HL-60/S4 (cell line): ENCODE results near the gene PPM1H.

Experiments
- in situ Hi-C: fragments of 300-500 bp; cut with MboI; formaldehyde crosslinking; loops from 2 replicates; pipeline ENCODE4 v1.14.3; 2022; ENCODE audit warnings: low sequenced_read_pairs

Gene PPM1H

DNA sequence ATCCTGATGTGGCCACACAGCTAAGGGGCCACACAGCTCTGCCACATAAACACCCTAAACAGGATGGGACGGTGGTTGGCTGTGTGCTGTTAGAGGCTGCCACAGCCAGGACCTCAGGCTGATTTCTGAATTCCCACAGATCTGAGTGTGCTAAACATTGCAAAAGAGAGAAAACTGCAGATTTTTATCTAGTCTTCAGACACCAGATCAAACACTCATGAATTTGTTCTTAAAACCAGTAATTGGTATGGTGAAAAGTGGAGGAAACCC, 277.7 kb downstream of the PPM1H start:
- in situ Hi-C loops: no loop called here

DNA sequence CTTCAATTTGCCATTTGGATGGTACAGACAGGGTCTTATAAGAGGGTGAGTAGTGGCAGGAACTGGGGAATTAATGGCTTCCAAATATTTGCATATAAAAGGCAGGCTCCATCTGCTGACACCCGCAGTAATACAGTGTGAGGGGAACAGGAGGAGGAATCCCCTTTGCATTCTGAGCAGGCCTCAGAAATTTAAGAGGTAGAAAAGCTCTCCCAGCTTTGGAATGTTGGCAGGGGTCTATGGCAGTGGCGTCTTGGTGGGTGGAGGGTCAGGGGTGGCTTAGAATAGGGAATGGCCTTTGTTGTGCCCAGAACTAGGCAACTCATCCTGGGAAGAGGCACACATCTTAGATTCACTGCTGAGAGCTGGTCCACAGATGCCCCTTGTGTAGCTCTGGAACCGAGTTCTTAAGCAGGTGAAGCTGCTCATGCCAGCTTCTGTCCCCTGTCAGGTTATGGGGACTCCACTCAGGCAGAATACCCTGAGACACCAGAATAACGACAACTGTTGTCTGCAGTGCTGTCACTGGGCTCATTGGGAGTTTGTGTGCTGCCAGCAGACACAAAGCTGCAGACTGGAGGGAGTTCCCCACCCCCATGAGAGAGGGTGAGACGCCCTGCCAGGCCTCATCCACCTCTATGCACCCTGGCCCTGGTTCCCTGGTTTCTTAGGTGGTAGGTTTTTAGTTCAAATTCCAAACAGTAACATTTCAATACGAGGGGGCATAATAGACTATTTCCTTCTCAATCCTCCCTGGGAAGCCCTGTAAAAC, 278.2 kb downstream of the PPM1H start:
- in situ Hi-C loops: no loop called here

DNA sequence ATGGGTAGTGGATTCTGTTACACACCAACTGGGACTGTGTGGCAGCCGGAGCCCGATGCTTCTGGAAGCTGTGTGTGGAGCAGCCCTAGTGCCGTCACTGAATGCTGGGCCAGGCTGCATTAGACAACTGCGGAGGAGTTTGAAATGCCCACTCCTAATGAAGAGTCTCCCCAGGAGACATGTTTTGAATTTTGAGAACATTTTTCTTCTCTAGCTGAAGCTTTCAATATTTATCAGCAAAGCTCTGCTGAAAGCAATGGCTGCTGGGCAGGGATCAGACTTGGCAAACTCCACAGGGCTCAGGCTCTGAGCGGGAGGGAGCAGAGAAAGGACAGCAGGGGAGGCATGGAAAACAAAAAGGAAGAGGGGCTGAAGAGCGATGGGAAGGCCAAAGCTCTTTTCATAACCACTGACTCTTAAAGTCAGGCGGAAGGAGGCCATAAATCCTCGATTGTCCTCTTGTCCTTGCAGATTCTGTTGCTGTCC, 279.2 kb downstream of the PPM1H start:
- in situ Hi-C loops: no loop called here

DNA sequence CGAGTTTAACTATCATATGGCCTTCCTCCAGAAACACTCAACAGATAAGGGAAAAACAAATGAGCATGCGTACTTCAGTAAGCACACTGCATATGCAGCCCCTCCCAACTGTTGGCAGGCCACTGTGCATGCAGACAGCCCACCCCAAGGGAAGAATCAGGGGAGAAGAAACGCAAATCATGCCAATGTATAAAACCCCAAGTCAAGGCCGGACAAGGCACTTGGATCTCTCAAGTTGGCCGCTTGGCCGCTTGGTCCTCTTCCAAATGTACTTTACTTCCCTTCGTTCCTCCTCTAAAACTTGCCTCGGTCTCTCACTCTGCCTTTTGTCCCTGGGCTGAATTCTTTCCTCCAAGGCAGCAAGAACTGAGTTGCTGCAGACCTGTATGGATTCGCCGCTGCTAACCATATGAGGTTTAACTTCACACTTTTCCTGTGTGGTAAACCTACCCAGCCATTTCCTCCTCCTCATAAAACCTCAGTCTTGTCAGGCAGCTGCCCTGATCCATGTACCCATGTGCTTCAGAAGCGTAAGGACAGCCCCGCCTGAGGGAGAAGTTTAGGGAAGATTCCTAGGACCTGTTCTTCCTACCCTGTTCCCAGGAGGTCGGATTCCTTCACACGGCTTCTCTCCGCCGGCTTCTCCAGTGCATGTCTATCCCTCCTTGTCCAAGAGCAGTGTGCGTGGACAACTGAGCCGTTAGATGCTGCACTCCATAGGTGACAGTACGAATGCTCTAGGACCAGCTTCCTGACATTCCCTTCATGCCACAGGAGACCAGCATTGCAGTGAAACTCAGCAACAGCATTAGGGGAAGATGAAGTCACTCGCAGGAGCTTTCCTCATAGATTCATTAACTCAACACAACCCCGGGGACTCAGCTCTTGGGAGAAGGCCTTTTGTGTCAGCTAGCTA, 280.4 kb downstream of the PPM1H start:
- in situ Hi-C loops: no loop called here

DNA sequence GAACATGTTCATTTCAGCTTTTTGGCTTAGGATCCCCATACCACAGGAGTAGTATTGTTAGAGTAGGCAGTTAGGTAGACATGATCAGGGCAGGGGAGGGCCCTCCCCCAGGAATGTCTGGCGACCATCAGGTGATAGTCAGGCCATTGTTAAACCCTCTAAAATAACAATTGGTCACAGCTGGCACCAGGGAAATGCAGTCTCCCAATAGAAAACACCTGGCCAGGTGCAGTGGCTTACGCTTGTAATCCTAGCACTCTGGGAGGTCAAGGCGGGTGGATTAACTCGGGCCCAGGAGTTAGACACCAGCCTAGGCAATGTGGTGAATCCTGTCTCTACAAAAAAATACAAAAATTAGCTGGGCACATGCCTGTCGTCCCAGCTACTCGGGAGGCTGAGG, 281.2 kb downstream of the PPM1H start:
- in situ Hi-C loops: no loop called here

DNA sequence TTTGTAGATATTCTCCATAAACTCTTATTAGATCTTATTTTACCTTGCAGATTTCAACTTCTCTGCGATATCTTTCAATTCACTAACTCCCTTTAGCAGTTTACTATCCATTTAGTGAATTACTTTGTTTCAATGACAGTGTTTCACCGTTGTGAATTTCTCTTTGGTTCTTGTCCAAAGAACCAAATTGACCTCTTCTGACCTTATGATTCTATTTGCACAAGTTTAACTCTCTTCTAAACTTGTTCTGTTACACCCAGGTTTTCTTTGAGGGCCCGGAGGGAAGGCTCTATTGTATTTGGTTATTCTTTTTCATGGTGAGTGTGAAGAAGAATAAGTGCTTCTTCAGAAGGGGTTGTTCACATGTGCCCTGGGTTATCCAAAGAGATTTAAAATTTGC, 281.6 kb downstream of the PPM1H start:
- in situ Hi-C loops: no loop called here

DNA sequence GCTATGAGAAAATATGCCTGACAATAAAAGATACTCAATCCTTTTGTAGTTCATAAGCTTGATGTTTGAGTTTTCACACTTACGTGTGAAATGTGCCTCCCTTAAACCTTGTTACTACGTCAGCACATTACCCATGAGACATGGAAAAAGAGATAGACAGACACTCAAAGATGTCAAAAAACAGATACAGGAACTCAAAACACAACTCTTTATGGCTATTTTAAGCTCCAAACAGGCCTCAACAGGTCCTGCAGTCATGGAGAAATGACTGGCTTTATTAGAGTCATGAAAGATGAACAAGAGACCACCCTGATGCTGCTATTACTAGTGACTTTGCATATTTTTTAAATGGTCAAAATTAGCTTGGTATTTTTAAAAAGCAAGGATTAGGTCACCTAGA, 283.8 kb downstream of the PPM1H start:
- in situ Hi-C loops: no loop called here

DNA sequence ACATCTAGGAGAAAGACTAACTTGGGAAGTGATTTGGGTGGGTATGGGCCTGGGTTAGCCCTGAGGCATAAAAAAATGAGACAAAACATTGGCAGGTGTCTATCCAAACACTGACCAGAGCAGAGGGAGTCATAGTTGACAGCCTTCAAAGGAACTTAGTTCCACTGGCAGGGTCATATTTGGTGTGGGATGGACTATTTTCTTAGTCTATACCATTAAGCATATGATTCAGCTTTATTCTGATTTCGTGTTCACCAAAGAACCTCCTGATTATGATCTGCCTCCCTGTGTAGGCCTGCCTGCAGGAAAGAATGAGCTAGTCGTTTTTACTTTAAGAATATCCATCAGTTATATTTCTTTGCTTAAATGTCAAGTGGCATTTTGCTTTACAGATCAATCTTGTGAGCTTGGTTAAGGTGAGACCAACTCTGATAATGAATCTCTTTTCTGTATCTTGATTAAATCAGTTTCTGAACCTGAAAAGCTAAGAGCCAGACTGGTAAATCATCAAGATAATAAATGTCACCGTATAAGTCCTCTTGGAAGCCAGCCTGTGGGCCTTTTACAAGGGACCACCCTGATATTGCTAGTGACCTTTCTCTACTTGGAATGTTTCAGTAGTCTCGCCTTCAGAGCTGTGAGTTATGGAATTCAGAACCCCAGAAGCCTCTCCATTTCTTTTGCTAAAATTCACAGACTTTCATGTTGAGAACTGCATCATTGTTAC, 285.4 kb downstream of the PPM1H start:
- in situ Hi-C loops: no loop called here

DNA sequence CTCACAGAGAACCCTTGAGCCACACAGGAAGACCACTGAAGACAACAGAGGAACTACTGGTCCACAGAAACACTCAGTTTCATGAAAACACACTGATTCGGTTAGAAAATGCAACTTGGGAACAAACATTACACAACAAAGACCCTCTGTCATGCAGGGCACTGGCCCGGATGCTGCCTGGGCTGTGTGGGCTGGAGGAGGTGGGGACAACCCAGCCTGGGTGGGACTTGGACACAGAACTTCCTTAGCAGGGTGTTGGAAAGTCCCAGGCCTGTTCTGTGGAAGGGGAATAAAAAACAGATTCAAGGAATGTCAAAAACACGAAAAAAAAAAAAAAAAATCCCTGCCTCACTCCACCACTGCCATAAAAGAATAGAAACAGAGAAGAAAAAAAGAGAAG, 287.4 kb downstream of the PPM1H start:
- in situ Hi-C loops: no loop called here

DNA sequence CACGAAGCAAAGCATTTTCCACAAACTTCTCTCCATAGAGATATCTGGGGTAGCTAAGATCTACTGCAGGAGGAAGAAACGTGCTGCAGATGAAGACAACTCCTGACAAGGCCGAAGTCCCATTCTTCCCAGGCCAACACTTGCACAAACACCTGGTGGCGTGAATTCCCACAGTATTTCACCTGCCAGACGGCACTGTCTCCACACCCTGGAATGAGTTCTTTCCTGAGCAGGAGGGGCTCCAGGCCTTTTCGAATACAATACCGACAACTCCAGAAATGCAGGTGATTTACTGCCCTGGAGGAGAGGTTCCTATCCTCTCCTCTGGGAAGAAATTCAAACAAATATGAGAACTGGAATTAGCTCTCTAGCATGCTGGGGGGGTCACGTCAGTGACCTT, 288.4 kb downstream of the PPM1H start:
- in situ Hi-C loops: no loop called here

DNA sequence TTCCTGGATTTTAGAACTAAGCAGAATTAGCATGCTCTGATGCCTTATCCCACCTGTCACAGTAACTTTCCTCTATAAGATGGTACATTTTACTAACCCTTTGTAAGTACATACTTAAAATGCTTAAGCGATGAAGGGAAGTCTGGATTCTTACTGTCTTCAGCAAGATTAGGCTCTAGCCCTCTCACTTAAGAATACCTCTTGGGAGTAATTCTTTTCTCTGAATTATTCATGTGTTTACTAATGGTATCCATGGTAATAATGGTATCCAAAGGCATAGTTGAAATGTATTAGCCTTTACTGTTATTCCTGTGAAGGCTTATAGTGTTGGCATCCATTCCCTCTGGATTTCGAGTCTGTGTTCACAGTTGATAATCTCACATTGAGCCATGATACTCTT, 291.5 kb downstream of the PPM1H start:
- in situ Hi-C loops: no loop called here

DNA sequence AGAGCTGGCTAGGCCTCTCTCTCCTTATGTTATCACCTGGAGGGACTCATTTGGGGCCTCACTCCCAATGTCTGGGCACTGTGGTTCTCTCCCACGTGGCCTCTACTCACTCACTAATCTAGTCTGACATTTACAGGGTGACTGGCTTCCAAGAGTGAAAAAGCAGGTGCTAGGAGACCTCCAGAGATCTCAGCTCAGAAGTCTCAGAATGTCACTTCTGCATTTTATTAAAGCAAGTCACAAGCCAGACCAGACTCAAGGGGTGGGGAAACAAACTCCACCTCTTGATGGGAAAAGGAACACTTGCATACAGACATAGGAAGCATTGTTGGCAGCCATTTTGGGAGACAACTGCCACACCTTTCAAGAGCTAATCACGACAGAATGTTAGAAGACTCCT, 292.5 kb downstream of the PPM1H start:
- in situ Hi-C loops: no loop called here

DNA sequence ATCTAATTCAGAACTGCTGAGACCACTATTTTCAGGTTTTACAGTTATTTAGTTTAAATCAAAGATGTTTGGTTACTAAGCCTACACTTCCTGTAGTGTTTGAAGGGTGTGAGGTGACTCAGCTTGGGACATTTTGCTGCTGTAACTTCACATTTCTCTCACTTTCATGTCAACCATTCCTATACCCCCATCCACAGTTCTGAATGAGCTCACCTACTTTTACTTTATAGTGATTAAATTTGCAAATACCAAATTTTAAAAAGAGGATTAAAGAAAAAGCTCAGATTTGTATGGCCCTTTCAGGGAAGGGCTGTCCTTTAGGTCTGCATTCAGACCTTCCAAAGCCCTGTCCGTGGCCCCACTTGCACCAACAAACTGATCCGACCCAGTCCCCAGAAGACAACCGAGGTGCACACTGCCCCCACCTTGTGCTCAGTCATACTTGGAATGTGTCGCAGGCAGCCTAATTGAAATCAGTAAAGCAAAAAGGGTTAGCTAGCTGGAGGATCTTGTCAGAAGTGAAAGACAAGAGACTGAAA, 294.0 kb downstream of the PPM1H start:
- in situ Hi-C loops: no loop called here

DNA sequence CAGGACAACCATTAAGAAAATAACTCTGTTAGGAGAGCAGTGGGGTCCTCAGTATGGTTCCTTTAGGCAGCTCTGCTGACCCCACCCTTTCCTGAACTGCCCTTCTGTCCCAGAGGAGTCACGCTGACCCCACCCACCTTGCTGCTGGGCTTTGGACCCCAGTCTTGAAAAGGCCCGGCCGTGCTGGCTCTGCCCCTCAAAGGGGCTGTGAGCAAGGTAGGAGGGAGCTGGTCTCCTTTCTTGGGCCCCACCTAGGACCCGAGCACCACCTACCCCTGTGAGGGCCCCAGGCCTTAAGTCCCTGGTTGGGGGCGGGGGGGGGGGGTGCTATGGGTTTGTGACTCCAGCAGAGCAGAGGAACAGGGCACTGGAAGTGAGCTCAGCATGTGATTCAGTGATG, 297.3 kb downstream of the PPM1H start:
- in situ Hi-C loops: no loop called here

DNA sequence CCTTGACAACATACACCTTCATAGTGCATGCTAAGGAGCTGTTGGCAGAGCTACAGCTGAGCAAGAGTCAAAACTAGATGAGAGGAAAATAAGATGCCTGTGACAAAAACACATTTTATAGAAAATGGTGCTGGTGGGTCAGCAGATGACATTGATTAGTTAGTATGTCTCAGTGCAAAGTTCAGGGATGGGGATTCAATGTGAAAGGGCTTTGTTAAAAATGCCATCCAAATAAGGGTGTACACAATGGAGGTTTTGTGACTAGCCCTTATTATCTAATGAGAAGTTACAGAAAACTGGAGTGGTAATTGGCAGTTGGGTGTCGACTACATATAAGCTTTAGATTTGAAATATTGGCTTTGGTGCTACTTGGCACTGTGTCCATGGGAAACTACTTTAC, 299.3 kb downstream of the PPM1H start:
- in situ Hi-C loops: no loop called here

DNA sequence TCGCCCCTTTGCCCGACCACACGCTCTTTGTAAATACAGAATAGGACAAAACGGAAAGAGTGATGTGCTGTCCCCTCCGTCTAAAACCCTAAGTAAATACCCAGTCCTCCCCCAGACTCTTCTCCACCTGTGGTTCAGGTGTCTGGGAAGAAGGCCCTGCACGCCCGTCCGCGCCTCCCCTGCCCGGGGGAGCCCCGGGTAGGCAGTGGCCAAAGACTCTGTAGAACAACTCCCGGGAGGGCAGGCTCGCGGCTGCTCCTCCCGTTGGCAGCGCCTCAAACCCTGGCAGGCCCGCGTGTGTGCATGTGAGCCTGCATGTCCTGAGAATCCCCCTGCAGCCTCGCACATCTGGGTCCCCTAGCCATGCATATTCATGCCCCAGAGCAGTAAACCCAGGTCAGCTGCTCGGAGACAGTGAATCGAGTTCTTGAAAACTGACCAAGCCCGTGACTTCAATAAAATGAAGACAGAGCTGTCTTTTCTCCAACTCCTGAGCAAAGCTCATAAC, 302.5 kb downstream of the PPM1H start:
- in situ Hi-C loops: no loop called here

DNA sequence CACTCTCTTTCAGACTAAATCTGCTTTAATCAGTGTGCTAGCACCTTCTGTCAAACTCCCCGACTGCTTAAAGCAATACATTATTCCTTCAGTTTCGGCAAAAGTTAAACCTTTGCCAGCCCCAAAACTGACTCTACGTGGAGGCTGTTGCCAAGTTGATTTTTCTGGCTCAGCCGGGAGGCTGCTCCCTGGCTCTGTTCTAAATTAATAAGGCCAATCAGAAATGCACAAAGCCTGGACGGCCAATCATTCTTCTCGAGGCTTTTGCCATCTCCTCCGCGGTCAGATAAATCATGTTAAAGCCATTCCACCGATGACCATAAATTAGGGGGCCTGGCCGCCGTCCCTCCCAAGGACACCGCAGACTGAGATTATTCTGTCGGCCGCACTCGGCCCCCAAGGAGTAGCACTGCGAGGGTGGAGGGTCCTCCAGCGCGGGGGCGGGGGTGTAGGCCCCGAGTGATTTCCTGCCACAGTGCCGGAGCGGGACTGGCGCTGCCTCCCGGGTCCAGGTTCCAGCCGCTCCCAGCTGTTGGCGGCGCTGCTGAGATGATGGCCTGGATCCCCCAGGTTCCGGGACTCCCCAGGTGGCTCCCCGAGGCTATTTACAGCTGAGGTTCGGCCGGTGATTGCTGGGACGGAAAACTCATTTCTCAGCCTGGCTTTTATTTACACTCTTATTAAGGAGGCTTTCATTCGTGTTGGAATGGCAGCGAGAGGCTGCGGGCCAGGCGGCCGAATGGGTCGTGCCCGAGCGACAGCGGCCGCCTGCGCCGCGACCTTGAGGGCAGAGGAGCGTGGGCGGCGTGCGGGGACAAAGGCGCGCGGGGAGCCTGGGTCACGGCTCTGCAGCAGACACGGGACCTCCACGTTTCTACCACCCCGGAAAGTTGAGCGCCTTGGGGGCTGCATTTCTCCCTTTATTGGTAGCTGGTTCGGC, 303.2 kb downstream of the PPM1H start:
- in situ Hi-C loops: no loop called here

DNA sequence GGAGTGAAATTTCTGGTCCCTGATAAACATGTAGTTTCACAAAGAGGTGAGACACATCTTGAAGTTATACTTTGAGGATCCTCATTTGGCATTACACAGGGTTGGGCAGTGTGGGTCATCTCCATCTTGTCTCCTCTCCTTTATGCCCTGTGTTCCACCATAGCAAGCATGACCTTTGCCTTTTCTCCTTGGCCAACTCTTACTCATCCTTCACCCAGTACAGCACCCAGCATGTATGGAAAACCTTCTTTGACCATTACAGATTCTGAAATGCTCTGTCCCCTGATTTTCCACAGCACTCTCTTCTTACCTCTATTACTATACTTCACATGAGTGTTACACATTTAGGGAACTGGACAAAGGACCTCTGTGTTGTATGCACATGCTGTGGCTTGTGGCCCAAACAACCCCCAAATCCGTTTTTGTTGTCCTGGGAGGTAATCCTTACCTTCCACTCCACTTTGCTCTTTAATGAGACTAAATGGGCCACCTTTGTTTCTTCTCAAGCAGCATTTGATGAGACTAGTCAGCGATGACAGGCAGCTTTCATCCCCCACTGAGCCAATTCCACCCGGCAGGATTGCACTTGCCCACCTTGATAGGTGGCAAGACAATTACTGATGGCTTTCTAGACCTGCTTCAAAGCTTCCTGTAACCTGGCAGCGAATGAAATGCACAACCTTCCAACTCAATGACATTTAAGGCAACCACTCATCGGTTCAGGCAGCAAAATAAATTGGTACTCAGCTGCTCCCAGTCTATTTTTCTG, 304.8 kb downstream of the PPM1H start:
- in situ Hi-C loops: no loop called here

DNA sequence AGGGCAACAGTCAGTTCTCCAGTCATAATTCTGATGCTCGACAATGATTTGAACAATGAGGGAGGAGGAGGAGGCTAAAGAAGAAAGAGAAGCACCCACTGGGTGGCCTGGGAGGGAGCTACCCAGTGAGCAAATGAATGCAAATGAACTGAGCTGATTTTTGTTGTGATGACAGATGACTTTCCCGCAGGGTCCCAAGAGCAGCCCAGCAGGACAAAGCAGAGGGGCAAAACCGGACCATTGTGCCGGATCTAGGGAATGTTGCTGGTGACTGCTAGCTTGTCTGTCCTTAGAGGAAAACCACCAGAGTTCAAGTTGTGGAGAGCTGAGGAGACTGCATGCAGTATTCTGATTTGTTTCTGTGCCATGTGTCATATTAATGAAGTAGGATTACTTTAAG, 305.5 kb downstream of the PPM1H start:
- in situ Hi-C loops: no loop called here
